Transverse colon (tissue), 4 donors: ENCODE data around the gene EYA2.

Experiments
- POLR2A ChIP-seq: fragments of 450-650 bp; IDR thresholded peaks from one replicate; pipeline ENCODE4 v1.6.1; 2016; ENCODE audit warnings: antibody characterized with exemption, mild to moderate bottlenecking, moderate library complexity
- POLR2AphosphoS5 ChIP-seq, 3 donors: sonication (generic); formaldehyde crosslinking; IDR thresholded peaks; one replicate each; pipeline ENCODE4 v1.6.1; 2016; ENCODE audit warnings: antibody characterized with exemption in 3 of 3
- TF ChIP-seq, protein P1 (sequence below), 5 experiments: fragments of 200-600 bp in 3 of 5; fragments of 450-650 bp in 2 of 5; sonication (generic) in 3 of 5; IDR thresholded peaks; 1 replicate in 2 of 5; 2 replicates in 3 of 5; pipeline ENCODE4 v1.5.1; 2016 to 2017; ENCODE audit warnings: antibody characterized with exemption in 5 of 5, inconsistent platforms in 3 of 5, mild to moderate bottlenecking in 2 of 5, moderate library complexity in 1 of 5

DNA sequence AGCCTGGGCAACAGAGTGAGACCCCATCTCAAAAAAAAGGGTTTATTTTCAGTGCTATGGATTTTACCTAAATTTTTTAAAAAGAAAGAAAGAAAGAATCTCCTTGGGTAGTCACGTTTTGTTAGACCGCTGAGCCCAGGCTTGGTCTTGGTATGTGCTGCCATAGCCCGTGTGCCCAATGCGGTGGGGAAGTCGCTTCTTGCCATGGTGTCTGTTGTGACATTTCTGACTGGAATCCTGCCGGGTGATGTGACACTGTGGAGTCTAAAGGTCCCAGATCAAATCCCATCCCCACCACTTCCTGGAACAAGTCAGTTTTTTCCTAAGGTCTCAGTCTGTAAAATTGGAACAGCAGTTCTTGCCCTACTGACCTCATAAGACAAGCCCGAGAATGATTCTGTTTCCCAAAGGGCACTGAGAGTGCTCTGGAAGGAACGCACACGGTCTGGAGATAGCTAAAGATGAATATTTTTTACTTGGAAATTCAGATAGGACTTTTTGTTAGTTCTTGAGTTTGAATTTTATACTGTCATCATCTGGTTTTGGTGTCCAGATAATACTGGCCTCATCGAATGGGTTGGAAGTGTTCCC, 225.8 kb downstream of the EYA2 start:
- TF ChIP-seq, protein P1, sequence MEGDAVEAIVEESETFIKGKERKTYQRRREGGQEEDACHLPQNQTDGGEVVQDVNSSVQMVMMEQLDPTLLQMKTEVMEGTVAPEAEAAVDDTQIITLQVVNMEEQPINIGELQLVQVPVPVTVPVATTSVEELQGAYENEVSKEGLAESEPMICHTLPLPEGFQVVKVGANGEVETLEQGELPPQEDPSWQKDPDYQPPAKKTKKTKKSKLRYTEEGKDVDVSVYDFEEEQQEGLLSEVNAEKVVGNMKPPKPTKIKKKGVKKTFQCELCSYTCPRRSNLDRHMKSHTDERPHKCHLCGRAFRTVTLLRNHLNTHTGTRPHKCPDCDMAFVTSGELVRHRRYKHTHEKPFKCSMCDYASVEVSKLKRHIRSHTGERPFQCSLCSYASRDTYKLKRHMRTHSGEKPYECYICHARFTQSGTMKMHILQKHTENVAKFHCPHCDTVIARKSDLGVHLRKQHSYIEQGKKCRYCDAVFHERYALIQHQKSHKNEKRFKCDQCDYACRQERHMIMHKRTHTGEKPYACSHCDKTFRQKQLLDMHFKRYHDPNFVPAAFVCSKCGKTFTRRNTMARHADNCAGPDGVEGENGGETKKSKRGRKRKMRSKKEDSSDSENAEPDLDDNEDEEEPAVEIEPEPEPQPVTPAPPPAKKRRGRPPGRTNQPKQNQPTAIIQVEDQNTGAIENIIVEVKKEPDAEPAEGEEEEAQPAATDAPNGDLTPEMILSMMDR (IDR thresholded peaks at IDR 0.05): no peak
- TF ChIP-seq POLR2AphosphoS5 (IDR thresholded peaks at IDR 0.05) (no peak), POLR2A (no peak)
